CD4-positive, alpha-beta T cell treated with Interleukin-15 for 1 hour (primary cell): ENCODE measurements around the gene CELF5.

Experiments used
- DNase-seq: peaks from one replicate; pipeline ENCODE4 v3.0.0-alpha.2; 2020

Gene CELF5

DNA sequence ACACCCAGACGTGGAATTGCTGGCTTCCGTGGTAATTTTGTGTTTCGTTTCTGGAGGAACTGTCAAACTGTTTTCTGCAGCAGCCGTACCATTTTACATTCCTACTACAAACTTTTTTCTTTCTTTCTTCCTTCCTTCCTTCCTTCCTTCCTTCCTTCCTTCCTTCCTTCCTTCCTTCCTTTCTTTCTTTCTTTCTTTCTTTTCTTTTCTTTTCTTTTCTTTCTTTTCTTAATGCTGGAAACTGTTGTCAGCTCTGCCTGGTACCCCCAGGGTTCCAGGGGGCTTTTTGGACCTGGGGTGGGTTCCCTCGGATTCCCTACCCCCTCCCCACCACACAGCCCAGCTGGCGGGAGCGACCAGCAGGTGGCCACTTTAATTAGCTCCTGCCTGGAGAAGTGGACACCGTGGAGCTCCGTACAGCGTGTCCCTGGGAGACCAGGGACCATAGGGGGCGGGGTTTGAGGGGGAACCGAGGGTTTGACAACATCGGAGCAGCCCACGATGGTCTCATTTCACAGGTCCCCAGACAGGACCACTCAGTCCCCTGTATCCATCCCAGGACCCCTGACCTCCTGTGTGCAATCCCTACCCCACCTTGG lies 24.4 kb downstream of the CELF5 start:
- DNase-seq: no peak

DNA sequence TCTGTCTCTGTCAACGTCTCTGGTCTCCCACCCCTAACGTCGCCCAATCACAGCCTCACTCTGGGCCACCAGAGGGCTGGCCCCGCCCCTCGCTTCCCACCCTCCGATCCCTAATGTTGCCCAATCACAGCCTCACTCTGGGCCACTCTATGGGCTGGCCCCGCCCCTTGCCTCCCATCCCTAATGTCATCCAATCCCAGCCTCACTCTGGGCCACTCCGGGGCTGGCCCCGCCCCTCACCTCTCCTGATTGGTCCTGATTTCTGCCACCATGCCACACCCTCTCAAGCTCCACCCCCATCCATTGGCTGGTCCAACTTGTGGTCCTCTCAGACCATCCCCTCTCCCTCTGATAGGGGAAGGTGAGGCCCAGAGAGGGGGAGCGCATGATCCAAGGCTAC lies 24.9 kb downstream of the CELF5 start:
- DNase-seq: no peak

DNA sequence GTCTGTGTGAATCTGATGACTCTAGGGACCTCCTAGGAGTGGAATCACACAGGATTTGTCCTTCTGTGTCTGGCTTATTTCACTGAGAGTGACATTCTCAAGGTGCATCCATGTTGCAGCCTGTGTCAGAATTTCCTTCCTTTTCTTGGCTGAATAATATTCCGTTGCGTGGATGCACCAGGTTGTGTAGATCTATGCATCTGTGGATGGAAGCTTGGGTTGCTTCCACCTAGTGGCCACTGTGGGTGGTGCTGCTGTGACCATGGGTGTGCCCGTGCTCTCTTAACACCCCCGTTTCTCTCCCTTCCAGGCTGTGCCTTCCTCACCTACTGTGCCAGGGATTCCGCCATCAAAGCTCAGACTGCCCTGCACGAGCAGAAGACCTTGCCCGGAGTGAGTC lies 26.2 kb downstream of the CELF5 start:
- DNase-seq: no peak

DNA sequence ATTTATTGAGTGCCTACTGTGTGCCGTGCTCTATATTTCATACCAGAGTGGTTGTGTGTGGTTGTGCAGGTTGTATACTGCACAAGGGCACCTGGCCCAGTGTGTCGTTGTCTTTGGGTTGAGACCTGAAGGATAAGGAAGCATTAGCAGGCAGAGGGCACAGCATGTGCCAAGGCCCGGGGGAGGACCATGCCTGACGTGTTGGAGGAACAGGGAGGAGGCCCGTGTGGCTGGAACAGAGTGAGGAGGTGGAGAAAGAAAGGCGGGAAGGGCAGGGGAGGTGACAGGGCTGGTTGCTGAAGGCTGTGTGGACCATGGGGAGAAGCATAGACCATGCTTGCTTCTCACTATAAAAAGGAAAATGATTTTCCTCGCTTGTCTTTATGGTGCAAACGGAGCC lies 26.8 kb downstream of the CELF5 start:
- DNase-seq: no peak

- DNase-seq: no peak
These were observed 28.2 kb downstream of the CELF5 start for GRCh38 chr19:3252650-3253049.

- no peak for DNase-seq
These were observed 28.8 kb downstream of the CELF5 start for GRCh38 chr19:3253270-3253669.

DNA sequence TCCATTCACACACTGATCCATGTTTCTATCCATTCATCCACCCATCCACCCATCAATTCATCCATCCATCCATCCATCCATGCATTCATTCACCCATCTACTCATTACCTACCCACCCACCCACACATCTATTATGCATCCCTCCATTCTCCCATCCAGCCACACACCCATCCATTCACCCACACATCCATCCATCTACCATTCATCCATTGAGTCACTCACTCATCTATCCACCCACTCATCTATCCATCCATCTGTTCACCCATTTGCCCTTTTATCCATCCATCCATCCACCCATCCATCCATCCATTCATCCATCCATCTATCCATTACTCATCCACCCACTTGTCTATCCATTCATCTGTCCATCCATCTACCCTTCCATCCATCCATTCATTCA lies 30.1 kb downstream of the CELF5 start:
- no peak for DNase-seq

DNA sequence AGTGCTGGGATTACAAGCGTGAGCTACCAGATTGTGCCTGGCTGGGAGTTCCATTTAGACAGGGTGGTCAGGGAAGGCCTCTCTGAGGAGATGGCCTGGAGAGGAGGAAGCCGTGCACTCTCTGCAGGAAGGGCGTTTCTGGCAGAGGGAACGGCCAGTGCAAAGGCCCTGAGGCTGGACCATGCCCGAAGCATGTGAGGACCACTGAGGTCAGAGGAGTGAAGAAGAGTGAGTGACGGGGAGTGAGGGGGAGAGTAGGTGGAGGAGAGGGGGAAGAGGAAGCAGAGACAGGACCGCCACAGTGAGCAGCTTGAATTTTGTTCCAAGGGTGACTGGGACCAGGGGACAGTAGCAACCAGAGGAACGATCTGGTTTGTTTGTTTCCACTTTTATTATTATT lies 32.6 kb downstream of the CELF5 start:
- DNase-seq: no peak

- DNase-seq: no peak
These were observed 37.9 kb downstream of the CELF5 start for GRCh38 chr19:3262362-3262761.

DNA sequence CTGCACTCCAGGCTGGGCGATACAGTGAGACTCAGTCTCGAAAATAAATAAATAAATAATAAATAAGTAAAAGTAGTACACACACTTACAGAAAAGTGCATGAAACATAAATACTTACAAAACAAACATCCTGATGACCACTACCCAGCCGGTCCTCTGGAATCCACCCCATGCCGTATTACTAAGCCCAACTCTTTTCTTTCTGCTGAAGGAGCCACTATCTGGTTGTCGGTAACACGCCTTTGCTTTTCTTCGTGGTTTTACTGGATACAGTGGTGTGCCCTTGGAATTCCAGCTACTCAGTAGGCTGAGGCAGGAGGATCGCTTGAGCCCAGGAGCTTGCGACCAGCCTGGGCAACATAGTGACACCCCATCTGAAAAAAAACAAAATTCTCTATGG lies 39.4 kb downstream of the CELF5 start:
- no peak for DNase-seq

DNA sequence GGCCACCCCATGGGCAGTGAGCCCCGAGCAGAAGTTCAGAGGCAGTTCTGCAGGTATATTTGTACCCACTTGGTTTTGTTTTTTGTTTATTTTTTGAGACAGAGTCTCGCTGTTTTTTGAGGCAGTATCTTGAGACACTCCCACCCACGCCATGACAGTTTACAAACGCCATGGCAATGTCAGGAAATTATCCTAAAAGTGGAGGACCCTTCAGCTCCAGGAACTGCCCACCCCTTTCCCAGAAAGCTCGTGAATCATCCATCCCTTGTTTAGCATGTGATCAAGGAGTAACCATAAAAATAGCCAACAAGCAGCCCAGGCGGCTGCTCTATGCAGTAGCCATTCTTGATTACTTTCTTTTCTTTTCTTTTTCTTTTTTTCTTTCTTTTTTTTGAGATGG lies 41.0 kb downstream of the CELF5 start:
- no peak for DNase-seq

DNA sequence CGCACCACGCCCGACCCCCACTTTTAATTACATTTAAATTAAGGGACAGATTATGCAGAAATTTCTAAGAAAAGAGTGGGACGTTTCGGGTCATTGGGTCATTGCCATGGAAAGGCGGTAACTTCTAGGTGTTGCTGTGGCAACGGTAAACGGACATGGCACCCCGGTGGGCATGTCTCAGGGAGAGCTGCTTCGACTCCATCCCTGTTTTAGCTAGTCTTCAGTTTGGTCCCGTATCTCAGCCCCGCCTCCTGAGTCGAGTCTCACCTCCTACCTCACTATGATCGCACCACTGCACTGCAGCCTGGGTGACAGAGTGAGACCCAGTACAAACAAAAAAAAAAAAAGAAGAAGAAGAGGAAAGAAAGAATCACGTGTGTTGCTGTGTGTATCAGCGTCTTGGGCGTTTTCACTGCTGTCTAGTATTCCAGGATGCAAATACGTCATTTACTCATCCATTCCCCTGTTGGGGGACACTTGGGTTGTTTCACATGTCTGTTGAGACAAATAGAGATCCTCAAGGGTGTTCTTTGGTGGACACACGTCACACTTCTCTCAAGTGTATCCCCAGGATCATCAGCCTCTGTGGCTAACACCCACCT lies 41.7 kb downstream of the CELF5 start:
- no peak for DNase-seq

GRCh38 chr19:3266792-3267514 lies 42.5 kb downstream of the CELF5 start:
- no peak for DNase-seq

GRCh38 chr19:3268326-3268725 lies 43.9 kb downstream of the CELF5 start:
- no peak for DNase-seq

DNA sequence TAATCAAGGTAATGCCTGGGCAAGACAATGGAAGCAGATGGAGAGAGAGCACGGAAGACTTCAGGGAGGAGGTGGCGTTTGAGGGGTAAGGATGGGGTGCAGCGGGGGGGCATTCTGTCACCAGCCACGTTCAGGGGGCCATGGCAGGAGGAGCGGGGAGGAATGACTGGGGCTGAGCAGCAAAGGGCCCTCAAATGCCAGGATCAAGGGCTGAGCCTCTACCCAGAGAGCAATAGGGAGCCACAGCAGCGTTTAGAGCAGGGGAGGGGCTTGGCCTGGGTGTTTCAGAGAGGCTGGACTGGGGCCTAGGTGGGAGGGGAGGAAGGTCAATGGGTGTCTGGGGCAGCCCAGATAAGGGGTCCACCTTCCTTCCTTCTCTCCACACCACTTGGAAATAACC lies 44.3 kb downstream of the CELF5 start:
- no peak for DNase-seq

DNA sequence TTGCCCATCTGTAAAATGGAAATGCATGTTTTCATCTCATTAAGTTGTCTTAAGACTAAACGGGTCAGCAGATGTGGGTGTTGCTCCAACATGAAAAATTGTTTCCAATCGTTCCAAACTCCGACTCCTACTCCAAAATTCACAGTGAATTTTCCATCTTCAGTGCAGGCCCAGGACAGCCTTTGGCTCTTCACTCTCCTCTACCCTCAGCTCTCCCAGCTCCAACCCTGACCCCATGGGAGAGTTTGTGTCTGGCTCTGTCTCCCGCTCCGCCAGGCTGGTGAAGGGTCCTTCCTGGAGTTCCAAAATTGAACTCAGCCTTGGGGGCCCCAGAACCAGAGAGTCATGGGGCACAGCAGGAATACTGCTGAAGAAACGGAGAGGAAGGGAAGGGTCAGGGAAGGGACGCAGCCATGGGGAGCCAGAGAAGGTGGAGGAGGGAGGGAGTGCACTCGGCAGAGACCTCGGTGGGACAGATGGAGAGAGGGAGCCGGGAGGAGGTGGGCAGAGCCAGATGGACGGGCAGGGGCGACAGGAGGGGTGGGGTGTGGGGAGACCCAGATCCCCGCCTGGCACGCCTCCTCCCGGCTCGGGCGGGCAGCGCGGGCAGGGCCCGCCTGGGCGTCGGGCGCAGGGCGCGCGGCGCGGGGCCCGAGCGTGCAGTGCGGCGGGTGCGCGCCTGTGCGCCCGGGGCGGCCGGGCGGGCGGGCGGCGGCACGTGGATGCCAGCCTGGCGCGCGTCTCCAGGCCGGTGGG lies 45.6 kb downstream of the CELF5 start:
- DNase-seq: no peak

GRCh38 chr19:3270902-3271301 lies 46.4 kb downstream of the CELF5 start:
- DNase-seq: peak; percentile 44

DNA sequence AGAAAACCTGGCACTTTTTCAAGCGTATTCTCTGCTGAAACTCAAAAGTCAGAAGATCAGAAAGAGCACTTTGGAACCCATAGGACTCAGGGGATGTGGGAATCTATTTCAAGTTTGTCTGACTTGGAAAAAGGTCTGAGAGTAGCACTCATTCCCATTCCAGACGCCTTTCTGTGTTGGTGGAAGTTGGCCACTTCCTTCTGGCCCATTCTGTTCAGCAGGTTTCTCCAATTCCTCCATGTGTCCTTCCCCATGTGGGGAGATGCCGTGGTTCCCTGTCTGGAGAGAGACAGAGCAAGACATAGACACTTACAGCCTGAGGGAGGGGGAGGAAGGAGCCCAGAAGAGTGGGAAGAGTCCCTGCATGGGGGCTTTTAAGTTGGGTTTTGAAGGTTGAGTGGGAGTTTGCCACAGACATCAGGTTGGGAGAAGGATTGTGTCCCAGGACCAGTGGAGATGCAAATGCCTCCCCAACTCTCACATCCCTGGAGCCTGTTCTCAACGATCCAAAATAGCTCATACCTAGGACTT lies 48.0 kb downstream of the CELF5 start:
- DNase-seq: no peak

- DNase-seq: no peak
These were observed 48.5 kb downstream of the CELF5 start for GRCh38 chr19:3272952-3273351.

DNA sequence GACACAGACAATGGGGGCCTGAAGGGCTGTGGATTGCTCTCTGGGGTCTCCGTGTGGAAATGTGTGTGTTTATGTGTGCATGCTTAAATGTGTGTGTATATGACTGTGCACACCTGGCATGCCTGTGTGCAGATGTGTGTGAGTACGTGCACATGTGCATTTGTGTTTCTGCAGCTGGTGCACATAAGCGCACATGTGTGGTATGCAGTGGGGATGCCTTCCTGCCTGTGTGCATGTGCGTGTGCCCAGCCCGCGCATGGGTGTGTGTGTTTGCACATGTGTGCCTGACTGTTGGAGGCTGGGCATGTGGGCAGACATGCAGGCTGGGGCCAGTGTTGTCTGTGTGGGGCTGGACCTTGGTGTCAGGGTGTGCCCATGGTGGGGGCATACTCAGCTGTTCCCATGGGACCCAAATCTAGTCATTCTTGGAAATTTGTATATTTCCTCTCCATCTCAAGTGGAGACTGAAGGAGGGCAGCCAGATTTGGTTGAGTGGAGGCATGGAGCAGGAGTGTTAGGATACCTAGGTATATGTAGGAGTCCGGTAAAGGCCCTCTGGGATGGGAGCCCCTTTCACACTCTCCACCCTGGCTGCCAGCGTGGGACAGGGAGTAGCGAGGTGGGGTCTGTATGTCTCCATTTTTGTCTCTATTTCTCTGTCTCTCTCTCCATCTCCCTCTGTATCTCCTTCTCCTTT lies 49.9 kb downstream of the CELF5 start:
- DNase-seq: no peak

GRCh38 chr19:3274942-3275582 lies 50.6 kb downstream of the CELF5 start:
- peak; percentile 27 for DNase-seq

DNA sequence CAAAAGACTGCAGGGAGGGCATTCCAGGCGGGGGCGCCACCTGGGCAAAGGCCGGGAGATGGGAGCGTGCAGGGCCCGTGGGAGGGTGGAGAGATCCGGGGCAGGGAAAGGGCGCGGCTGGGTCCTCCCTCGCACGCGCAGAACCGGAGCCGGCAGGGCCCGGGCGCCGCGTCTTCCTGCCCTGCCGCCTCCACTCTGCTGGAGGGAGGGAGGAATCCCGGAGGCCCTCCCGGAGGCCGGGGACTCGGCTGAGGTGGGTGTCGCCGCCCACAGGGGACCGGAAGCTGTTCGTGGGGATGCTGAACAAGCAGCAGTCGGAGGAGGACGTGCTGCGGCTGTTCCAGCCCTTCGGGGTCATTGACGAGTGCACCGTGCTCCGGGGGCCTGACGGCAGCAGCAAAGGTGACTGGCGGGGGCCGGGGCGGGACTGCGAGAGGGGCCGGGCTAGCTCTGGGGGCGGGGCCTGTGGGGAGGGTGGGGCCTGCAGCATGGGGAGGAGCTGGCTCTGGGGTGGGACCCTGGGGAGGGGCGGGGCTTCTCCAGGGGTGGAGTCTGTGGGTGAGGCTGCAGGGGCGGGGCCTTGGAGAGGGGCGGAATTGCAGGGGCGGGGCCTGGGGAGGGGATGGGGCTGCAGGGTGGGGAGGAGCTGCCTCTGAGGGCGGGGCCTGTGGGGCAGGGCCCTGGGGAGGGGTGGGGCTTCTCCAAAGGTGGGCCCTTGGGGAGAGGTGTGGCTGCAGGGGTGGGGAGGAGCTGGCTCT lies 51.3 kb downstream of the CELF5 start:
- peak; percentile 91 for DNase-seq
